DND-41 (cell line): ENCODE data around the gene FAM149A.

ENCODE experiments used
- EZH2 ChIP-seq: IDR thresholded peaks from 3 replicates; pipeline ENCODE4 v1.6.1; 2012; ENCODE audit warnings: borderline replicate concordance, low read depth, mild to moderate bottlenecking, moderate library complexity, low read length, inconsistent platforms; ENCODE audit not compliant: severe bottlenecking
- TF ChIP-seq, protein P1 (sequence below): IDR thresholded peaks from 2 replicates; pipeline ENCODE4 v1.5.1; 2012; ENCODE audit warnings: borderline replicate concordance, low read length, moderate library complexity, mild to moderate bottlenecking; ENCODE audit not compliant: poor library complexity, severe bottlenecking; ENCODE audit errors: extremely low read depth

DNA sequence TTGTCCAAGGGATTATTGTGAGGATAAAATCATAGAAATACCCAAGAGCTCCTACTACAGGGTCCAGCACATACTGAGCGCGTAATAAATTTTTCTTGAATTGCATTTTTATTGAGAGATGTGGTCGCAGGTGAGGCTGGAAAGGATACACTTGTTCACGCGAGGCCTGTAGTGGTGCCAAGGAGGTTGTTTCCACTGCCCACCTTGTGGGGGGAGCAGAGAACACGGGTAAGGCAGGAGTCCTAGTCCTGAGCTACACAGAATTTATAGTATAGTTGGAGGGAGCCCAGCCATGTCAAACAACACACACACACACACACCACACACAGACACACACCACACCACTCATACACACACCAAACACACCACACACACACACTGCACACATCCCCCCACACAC lies 55.1 kb downstream of the FAM149A start:
- TF ChIP-seq, protein P1, sequence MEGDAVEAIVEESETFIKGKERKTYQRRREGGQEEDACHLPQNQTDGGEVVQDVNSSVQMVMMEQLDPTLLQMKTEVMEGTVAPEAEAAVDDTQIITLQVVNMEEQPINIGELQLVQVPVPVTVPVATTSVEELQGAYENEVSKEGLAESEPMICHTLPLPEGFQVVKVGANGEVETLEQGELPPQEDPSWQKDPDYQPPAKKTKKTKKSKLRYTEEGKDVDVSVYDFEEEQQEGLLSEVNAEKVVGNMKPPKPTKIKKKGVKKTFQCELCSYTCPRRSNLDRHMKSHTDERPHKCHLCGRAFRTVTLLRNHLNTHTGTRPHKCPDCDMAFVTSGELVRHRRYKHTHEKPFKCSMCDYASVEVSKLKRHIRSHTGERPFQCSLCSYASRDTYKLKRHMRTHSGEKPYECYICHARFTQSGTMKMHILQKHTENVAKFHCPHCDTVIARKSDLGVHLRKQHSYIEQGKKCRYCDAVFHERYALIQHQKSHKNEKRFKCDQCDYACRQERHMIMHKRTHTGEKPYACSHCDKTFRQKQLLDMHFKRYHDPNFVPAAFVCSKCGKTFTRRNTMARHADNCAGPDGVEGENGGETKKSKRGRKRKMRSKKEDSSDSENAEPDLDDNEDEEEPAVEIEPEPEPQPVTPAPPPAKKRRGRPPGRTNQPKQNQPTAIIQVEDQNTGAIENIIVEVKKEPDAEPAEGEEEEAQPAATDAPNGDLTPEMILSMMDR, result peak; percentile 13
- no peak for TF ChIP-seq EZH2
